ENCODE results near the gene BMS1.

- 0 out of 2 replicates have a peak, but pooled peaks have one; percentile 30 for TF ChIP-seq CTCF (conservative IDR thresholded peaks at IDR 0.05; ENCODE audit: low read depth, low read length)
- TF ChIP-seq EZH2 (IDR thresholded peaks at IDR 0.05; ENCODE audit: borderline replicate concordance, low read depth, low read length, poor library complexity, severe bottlenecking): no peak
Observed at GRCh38 chr10:42864575-42864974, 82.0 kb downstream of the BMS1 start.
